ENCODE measurements around the gene TMEM61.

Gene TMEM61

GRCh38 chr1:54977533-54978297 is 2.7 kb upstream of the TMEM61 start:
- no peak overlapping the region for H3K4me3 ChIP-seq (ENCODE audit: low read depth, low read length)

DNA sequence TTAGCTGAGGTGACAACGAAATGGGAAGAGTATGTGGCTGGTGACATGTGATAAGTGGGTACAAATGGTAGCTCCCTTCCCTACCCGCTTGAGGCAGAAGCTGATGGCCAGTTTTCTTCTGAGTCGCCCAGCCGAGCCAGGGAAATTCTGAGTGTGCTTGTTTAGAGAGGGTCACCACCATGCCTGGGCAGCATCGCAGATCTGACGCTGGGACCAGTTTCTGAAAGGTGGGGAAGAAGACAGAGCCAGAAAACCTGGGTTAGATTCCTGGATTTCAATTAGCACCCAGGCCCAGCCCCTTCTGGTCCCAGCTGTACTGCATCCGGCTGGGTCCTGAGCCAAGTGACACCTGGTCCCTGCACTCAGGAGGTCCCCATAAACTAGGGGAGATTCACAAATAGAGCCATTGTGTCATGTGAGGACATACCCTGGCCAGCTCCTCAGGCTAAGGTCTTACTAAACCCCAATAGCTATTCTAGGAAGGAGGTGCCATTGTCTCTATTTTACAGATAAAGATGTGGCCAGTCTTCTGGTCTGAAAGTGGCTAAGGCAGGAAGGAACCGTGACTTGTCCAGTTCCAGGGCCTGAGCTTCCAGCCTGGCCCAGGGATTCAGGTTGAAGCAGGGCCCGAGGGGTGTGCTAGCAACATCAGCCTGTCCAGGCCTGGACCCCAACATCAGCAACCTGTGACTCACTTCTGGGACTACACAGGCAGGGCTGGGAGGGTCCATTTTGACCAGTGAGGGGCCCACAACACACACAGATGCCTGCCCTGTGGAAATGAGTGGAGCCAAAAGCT is 1.7 kb upstream of the TMEM61 start:
- TF ChIP-seq CTCF (IDR thresholded peaks at IDR 0.05; ENCODE audit: borderline replicate concordance, insufficient read depth, low read depth, low read length), result no peak
- H3K4me3 ChIP-seq (ENCODE audit: low read depth, low read length), result no peak overlapping the region

More at GRCh38 chr1:54977533-54978297, 2.7 kb upstream of the TMEM61 start:
- no peak for TF ChIP-seq CTCF (IDR thresholded peaks at IDR 0.05; ENCODE audit: borderline replicate concordance, insufficient read depth, low read depth, low read length)

DNA sequence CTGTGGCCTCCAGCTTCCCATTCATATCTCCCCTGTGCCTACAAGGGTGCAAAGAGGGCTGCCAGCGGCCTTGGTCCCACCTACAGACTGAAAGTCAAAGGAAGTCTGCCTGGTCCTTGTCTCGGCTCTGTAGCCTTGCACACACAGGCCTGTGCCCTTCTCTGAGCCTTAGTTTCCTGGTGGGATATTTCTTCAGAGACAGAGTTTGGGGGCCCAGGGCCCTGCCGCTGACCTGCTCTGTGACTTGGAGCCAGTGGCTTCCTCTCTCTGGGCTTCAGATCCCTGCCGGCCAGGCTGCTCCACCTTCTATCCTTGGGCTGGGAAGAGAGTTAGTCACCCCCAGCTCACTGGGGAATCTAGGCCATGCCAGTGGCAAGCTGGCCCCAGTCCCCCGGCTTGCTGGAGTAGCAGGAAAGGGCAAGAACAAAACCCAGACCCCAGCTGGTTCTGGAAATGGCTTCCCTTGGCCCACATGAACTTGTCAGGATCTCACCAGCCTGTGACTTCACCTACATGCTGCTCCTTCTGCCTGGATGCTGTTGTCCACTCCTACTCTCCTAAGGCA is 1.0 kb upstream of the TMEM61 start:
- no peak overlapping the region for H3K4me3 ChIP-seq (ENCODE audit: low read depth, low read length)
- no peak for TF ChIP-seq CTCF (IDR thresholded peaks at IDR 0.05; ENCODE audit: borderline replicate concordance, insufficient read depth, low read depth, low read length)

DNA sequence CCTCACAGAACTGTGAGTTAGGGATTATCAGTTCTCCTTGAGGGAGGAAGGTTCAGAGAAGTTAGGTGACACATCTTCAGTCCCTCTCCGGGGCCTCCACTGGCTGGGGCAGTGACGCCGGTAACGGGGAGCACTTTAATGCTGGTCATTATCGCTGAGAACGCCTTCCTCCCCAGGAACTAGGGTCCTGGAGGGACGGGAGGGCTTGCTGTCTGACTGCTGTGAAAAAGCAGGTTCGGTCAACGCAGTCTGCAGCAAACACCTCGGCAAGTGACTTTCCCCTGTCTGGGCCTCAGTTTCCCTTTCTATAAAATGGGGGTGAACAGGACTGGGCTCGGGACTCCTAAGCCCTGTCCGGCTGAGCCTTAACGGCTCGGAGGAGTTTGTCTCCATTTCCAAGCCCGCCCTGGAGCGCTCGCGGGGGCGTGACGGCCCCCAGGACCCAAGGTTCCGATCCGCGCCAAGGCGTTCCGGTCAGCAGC is 341 bp upstream of the TMEM61 start:
- no peak overlapping the region for H3K4me3 ChIP-seq (ENCODE audit: low read depth, low read length)

GRCh38 chr1:54981466-54981865 is 1.0 kb downstream of the TMEM61 start:
- no peak overlapping the region for H3K4me3 ChIP-seq (ENCODE audit: low read depth, low read length)
- no peak for TF ChIP-seq CTCF (IDR thresholded peaks at IDR 0.05; ENCODE audit: borderline replicate concordance, insufficient read depth, low read depth, low read length)

More for the DNA sequence above, 341 bp upstream of the TMEM61 start:
- TF ChIP-seq CTCF (IDR thresholded peaks at IDR 0.05; ENCODE audit: borderline replicate concordance, insufficient read depth, low read depth, low read length), result no peak

DNA sequence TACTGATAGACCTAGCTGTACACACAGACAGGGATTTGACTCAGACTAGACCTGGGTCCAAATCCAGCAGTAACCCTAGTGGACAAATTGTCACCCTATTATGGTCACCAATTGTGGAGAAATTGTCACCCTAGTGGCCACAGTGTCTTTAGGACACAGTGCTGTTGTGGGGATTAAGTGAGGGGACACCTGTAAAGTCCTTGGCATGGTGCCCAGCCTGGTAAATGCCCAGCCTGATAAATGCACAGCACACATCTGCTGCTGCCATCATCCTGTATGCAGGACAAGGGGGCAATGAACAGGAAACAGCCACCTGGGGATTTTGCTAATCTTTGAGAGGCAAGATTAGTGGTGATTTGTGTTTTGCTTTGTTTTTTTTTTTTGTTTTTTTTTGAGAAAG is 2.3 kb downstream of the TMEM61 start:
- TF ChIP-seq CTCF (IDR thresholded peaks at IDR 0.05; ENCODE audit: borderline replicate concordance, insufficient read depth, low read depth, low read length), result no peak
- no peak overlapping the region for H3K4me3 ChIP-seq (ENCODE audit: low read depth, low read length)

All from GM12875 (cell line).